BE2C (cell line): ENCODE data around the gene BTBD2.

Source experiments
- DNase-seq: peaks from one replicate; pipeline ENCODE4 v3.0.0-alpha.2; 2020
- H3K27me3 ChIP-seq: fragments of 250-450 bp; sonication (Bioruptor Pico); 2 replicates; pipeline ENCODE4 v1.5.1; 2020; ENCODE audit warnings: mild to moderate bottlenecking
- H3K36me3 ChIP-seq: fragments of 250-450 bp; sonication (Bioruptor Pico); 2 replicates; pipeline ENCODE4 v1.5.1; 2020; ENCODE audit warnings: mild to moderate bottlenecking
- H3K4me1 ChIP-seq: fragments of 250-450 bp; sonication (Bioruptor Pico); 2 replicates; pipeline ENCODE4 v1.5.1; 2020
- H3K4me3 ChIP-seq: 2 replicates; pipeline ENCODE4 v1.5.1; 2011; ENCODE audit warnings: low read depth, low read length
- H3K9me3 ChIP-seq: fragments of 250-450 bp; sonication (Bioruptor Pico); 2 replicates; pipeline ENCODE4 v1.5.1; 2020
- CTCF ChIP-seq: IDR thresholded peaks from 2 replicates; pipeline ENCODE4 v1.5.1; 2012; ENCODE audit warnings: mild to moderate bottlenecking, low read depth, low read length

The BTBD2 gene

GRCh38 chr19:2016041-2016807 is 710 bp upstream of the BTBD2 start:
- H3K36me3 ChIP-seq: no peaks in the 10 kb centered on the region; the same call in 1 of the 2 replicates
- H3K4me3 ChIP-seq: peak overlapping the region; percentile 49
- H3K9me3 ChIP-seq: no peaks in the 10 kb centered on the region
- DNase-seq: peak; percentile 83
- peaks cover 3% of the 10 kb centered on the region; the same call in 1 of the 2 replicates for H3K4me1 ChIP-seq
- H3K27me3 ChIP-seq: no peaks in the 10 kb centered on the region
- TF ChIP-seq CTCF: no peak

- Histone ChIP-seq H3K4me3 (peak overlapping the region; percentile 58), H3K4me1 (peaks cover 3% of the 10 kb centered on the region; the same call in 1 of the 2 replicates), H3K36me3 (peaks cover 2% of the 10 kb centered on the region; the same call in 1 of the 2 replicates), H3K27me3 (no peaks in the 10 kb centered on the region), H3K9me3 (no peaks in the 10 kb centered on the region)
- TF ChIP-seq CTCF: no peak
- DNase-seq: peak; percentile 56
Observed at GRCh38 chr19:2014731-2015607, 545 bp downstream of the BTBD2 start.

- Histone ChIP-seq H3K36me3 (peaks cover 2% of the 10 kb centered on the region; the same call in 1 of the 2 replicates), H3K27me3 (no peaks in the 10 kb centered on the region), H3K9me3 (no peaks in the 10 kb centered on the region), H3K4me1 (peaks cover 3% of the 10 kb centered on the region; the same call in 1 of the 2 replicates), H3K4me3 (no peak overlapping the region)
- DNase-seq: no peak
- no peak for TF ChIP-seq CTCF
Observed at GRCh38 chr19:2014131-2014571, 1.4 kb downstream of the BTBD2 start.

GRCh38 chr19:2013683-2013961 is 1.9 kb downstream of the BTBD2 start:
- no peaks in the 10 kb centered on the region for H3K9me3 ChIP-seq
- peaks cover 3% of the 10 kb centered on the region; the same call in 1 of the 2 replicates for H3K4me1 ChIP-seq
- no peak for TF ChIP-seq CTCF
- peaks cover 2% of the 10 kb centered on the region; the same call in 1 of the 2 replicates for H3K36me3 ChIP-seq
- H3K27me3 ChIP-seq: no peaks in the 10 kb centered on the region
- no peak overlapping the region for H3K4me3 ChIP-seq
- no peak for DNase-seq

- Histone ChIP-seq H3K4me3 (no peak overlapping the region), H3K36me3 (peaks cover 2% of the 10 kb centered on the region; the same call in 1 of the 2 replicates), H3K9me3 (no peaks in the 10 kb centered on the region), H3K27me3 (no peaks in the 10 kb centered on the region), H3K4me1 (peaks cover 3% of the 10 kb centered on the region; the same call in 1 of the 2 replicates)
- TF ChIP-seq CTCF: no peak
- DNase-seq: no peak
Observed at GRCh38 chr19:2012941-2013682, 2.4 kb downstream of the BTBD2 start.
